Measurements from ENCODE around the gene ANGPTL4.
"Not testable (repeated sequence)": the region's sequence is repeated elsewhere in the genome, so short reads cannot be mapped to it uniquely, and the experiment has no call there.

The ANGPTL4 gene

DNA sequence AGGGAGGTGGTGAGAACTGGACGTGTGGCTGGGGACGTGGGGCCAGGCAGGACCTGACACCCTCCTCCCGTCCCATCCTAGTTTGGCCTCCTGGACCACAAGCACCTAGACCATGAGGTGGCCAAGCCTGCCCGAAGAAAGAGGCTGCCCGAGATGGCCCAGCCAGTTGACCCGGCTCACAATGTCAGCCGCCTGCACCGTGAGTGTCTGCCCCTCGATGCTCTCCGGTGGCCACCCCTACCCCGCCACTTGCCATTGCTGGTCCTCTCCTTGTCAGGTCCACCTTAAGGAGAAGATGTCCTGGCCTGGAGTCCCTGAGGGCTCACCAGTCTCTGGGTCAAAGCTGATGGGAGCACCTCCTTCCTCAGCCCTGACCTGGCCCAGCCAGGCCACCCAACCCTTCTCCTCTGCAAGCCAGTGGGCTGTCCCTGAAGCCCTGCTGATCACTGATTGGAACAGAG lies 2.2 kb downstream of the ANGPTL4 start:
- no peak for DNase-seq

DNA sequence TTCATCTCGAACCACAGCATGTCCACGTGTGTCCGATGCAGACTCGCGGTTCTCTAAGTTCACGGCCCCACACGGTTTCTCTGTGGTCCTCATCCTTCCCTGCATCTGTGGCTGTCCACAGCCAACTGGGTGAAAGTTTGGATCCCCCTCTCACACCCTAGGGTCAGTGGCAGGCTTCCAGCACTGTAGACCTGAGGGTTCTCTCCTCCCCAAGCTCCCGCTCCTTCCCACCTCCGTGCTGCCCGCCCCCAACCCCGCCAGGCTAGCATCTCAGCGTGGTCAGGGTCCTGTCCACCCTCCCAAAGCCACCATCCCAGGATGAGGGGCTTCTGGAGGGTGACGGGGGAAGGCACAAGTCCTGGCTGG lies 3.0 kb downstream of the ANGPTL4 start:
- DNase-seq: no peak

DNA sequence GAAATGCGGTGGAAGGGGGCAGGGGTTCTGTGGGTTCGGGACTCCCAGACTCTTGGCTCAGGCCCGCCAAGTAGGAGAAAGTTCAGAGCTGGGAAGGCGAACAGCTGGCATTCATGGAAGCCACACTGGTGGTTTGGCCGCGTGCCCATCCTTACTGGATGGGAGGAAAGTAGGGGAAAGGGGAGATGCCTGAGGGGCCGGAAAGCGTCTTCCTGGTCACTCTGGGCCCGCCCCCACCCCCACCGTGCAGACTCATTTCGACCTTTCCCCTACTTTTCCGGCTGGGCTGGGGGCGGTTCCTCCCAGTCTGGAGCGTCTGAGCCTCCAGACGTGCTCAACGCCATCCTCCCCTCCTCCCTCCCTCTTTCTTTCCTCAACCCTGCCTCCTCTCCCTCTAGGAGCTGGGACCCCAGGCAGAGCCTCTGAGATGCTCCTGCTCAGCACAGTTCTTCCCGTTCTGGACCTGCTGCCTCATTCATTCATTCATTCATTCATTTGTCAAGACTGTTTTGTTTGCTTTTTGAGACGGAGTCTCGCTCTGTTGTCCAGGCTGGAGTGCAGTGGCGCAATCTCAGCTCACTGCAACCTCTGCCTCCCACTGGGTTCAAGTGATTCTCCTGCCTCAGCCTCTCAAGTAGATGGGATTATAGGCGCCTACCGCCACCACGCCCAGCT lies 3.5 kb downstream of the ANGPTL4 start:
- DNase-seq: no peak

DNA sequence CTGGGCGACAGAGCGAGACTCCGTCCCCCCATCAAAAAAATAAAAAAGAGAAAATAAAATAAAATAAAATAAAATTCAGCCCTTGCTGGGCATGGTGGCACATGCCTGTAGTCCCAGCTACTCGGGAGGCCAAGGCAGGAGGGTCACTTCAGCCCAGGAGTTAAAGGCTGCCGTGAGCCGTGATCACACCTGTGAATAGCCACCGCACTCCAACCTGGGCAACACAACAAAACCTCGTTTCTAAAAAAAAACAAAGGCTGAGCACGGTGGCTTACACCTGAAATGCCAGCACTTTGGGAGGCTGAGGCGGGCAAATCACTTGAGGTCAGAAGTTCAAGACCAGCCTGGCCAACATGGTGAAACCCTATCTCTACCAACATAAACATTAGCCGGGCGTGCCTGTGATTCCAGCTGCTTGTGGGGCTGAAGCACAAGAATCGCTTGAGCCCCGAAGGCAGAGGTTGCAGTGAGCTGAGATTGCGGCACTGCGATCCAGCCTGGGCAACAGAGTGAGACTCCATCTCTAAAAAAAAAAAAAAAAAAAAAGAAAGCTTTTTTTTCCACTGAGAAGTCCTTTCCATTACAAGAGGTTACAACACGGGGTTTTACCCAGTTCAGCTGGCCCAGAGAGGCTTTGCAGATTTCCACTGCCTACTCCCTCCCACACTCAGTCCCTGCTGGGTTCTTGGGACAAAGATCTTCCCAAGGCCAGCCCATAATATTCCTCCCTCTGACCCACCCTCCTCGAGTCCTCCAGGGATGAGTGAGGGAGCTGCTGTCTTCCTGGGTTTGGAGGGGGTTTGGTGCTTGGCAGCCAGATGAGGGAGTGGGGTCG lies 6.4 kb downstream of the ANGPTL4 start:
- no peak for DNase-seq

DNA sequence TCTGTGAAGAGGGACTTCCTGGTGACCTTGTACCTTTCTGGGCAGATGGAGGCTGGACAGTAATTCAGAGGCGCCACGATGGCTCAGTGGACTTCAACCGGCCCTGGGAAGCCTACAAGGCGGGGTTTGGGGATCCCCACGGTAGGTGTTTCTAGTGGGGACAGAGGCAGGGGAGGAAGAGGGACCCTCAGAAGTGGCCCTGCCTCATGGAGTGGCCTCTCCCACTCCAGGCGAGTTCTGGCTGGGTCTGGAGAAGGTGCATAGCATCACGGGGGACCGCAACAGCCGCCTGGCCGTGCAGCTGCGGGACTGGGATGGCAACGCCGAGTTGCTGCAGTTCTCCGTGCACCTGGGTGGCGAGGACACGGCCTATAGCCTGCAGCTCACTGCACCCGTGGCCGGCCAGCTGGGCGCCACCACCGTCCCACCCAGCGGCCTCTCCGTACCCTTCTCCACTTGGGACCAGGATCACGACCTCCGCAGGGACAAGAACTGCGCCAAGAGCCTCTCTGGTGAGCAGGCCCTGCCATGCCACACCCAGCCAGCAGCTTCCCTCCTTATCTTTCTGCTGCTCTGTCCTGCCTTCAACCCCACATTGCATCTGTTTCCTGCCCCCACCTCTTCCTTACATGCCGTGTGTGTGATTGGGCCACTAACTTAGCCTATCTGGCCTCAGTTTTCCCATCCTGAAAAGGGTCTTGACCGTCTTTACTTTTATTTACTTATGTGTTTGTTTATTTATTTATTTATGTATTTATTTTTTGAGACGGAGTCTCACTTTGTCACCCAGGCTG lies 7.3 kb downstream of the ANGPTL4 start:
- no peak for DNase-seq

DNA sequence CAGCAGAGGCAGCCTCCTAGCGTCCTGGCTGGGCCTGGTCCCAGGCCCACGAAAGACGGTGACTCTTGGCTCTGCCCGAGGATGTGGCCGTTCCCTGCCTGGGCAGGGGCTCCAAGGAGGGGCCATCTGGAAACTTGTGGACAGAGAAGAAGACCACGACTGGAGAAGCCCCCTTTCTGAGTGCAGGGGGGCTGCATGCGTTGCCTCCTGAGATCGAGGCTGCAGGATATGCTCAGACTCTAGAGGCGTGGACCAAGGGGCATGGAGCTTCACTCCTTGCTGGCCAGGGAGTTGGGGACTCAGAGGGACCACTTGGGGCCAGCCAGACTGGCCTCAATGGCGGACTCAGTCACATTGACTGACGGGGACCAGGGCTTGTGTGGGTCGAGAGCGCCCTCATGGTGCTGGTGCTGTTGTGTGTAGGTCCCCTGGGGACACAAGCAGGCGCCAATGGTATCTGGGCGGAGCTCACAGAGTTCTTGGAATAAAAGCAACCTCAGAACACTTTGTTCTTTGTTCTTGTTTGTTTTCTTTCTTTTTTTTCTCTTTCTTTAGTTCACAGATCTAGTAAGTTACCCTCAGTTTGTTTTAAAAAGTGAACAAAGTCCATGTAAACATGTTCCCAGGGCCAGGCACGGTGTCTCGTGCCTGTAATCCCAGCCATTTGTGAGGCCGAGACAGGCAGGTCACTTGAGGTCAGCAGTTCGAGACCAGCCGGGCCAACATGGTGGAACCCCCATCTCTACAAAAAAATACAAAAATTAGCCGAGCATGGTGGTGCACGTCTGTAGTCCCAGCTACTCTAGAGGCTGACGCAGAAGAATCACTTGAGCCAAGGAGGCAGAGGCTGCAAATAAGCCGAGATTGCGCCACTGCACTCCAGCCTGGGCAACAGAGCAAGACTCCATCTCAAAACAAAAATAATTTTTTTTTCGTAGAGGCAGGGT lies 10.2 kb downstream of the ANGPTL4 start:
- DNase-seq: no peak

DNA sequence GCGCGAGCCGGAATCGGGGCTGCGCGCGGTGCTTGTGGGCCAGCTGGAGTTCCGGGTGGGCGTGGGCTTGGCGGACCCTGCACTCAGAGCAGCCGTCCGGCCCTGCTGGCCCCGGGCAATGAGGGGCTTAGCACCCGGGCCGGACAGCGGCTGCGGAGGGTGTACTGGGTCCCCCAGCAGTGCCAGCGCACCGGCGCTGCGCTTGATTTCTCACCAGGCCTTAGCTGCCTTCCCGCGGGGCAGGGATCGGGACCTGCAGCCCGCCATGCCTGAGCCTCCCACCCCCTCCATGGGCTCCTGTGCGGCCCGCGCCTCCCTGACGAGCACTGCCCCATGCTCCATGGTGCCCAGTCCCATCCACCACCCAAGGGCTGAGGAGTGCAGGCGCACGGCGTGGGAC lies 11.8 kb downstream of the ANGPTL4 start:
- DNase-seq: not testable (repeated sequence)

DNA sequence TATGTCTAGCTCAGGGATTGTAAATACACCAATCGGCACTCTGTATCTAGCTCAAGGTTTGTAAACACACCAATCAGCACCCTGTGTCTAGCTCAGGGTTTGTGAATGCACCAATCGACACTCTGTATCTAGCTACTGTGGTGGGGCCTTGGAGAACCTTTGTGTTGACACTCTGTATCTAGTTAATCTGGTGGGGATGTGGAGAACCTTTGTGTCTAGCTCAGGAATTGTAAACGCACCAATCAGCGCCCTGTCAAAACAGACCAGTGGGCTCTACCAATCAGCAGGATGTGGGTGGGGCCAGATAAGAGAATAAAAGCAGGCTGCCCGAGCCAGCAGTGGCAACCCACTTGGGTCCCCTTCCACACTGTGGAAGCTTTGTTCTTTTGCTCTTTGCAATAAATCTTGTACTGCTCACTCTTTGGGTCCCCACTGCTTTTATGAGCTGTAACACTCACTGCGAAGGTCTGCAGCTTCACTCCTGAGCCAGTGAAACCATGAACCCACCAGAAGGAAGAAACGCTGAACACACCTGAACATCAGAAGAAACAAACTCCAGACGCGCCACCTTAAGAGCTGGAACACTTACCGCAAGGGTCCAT lies 12.5 kb downstream of the ANGPTL4 start:
- not testable (repeated sequence) for DNase-seq

DNA sequence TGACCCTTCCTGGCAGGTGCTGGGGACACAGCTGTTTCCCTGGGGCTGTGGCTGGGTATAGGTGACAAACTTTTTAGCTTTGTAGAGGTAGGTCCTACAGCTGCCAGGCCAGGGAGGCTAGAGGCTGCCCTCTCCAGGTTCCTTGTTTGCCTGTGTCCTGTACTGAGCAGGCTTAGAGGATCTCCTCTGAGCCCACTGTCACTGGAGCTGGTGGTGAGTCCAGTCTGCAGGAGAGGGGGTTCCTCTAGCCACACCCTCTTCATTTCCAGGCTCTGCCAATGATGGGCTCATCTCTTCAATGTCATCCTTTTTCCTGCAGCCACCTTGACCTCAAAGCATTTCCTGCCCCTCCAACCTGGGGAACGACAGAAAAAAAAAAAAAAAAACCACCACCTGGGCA lies 13.6 kb downstream of the ANGPTL4 start:
- no peak for DNase-seq

DNA sequence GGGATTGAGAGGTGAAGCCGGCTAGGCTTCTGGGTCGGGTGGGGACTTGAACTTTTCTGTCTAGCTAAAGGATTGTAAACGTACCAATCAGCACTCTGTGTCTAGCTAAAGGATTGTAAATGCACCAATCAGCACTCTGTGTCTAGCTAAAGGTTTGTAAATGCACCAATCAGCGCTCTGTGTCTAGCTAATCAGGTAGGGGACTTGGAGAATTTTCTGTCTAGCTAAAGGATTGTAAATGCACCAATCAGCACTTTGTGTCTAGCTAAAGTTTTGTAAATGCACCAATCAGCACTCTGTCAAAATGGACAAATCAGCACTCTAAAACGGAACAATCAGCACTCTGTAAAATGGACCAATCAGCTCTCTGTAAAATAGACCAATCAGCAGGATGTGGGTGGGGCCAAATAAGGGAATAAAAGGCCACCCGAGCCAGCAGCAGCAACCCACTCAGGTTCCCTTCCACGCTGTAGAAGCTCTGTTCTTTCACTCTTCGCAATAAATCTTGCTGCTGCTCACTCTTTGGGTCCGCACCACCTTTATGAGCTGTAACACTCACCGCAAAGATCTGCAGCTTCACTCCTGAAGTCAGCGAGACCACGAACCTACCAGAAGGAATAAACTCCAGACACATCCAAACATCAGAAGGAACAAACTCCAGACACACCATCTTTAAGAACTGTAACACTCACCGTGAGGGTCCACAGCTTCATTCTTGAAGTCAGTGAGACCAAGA lies 15.4 kb downstream of the ANGPTL4 start:
- not testable (repeated sequence) for DNase-seq

DNA sequence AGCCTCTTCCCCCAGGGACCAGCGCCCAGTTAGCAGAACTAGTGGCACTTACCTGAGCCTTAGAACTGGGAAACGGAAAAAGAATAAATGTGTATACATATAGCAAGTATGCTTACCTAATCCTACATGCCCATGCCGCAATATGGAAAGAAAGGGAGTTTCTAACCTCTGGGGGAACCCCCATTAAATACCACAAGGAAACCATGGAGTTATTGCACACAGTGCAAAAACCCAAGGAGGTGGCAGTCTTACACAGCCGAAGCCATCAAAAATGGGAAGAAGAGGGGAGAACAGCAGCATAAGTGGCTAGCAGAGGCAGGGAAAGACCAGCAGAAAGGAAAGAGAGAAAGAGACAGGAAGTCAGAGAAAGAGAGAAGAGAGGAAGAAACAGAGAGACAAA lies 20.6 kb downstream of the ANGPTL4 start:
- not testable (repeated sequence) for DNase-seq

DNA sequence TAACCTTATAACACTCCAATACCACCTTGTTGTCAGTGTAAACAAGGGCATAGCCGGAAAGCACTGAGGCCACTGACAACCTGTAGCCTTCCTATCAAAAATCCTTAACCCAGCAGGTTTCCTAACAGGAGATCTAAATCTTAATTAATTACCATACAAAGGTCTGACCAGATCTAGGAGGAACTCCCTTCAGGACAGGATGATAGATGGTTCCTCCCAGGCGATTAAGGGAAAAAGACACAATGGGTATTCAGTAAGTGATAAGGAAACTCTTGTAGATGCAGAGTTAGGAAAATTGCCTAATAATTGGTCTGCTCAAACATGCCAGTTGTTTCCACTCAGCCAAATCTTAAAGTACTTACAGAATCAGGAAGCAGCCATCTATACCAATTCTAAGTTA lies 21.1 kb downstream of the ANGPTL4 start:
- not testable (repeated sequence) for DNase-seq

DNA sequence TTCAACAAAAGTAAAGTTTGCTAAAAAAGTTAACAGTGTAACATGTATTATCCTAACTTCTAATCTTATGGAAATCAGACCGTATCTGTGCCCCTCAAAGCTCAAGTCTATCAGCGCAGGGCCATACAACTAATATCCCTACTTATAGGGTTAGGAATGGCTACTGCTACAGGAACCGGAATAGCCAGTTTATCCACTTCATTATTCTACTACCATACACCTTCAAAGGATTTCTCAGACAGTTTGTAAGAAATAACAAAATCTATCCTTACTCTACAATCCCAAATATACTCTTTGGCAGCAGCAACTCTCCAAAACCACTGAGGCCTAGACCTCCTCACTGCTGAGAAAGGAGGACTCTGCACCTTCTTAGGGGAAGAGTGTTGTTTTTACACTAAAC lies 21.6 kb downstream of the ANGPTL4 start:
- not testable (repeated sequence) for DNase-seq

DNA sequence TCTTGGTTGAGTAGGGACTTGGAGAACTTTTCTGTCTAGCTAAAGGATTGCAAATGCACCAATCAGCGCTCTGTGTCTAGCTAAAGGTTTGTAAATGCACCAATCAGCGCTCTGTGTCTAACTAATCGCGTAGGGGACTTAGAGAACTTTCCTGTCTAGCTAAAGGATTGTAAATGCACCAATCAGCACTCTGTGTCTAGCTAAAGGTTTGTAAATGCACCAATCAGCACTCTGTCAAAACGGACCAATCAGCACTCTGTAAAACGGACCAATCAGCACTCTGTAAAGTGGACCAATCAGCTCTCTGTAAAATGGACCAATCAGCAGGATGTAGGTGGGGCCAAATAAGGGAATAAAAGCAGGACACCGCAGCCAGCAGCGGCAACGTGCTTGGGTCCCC lies 22.5 kb downstream of the ANGPTL4 start:
- not testable (repeated sequence) for DNase-seq

DNA sequence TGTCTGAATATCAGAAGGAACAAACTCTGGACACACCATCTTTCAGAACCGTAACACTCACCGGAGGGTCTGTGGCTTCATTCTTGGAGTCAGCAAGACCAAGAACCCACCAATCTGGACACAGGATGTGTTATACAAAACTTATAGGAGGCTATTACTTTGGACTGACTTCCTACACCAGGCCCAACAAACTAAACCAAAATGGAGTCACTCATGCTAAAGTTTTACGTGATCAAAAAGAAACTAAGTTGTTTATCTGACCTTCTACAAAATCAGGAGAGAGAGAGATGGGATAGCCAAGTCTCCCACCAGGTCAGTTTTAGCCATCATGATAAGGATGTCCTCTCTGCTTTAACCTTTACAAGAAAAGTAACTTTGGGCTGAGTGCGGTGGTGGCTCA lies 23.0 kb downstream of the ANGPTL4 start:
- DNase-seq: no peak

DNA sequence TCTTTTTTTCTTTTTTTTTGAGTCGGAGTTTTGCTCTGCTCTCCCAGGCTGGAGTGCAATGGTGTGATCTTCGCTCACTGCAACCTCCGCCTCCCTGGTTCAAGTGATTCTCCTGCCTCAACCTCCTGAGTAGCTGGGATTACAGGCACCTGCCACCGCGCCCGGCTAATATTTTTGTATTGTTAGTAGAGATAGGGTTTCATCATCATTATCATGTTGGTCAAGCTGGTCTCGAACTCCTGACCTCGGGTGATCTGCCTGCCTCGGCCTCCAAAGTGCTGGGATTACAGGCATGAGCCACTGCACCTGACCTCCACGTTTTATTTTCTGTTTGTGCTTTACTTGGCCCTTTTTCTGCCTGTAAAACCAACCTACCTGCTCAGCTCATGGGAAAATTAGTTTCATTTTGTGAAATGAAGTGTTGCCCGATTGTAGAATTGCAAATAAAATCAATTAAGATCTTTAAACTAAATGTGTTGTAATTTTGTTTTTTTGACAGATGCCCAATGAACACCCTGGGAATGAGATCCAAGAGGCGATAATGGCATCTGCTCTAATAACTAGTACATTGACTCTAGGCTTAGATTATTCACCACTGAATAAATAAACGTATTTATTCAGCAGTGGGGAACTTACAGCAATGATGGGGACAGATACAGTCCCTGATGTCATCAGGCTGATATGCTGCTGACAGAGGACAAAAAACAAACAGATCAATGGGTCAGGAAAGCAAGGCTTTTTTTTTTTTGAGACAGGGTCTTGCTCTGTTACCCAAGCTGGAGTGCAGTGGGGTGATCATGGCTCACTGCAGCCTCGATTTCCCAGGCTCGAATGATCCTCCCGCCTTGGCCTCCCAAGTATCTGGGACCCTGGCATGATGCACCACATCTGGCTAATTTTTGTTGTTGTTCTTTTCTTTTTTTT lies 24.0 kb downstream of the ANGPTL4 start:
- no peak for DNase-seq

DNA sequence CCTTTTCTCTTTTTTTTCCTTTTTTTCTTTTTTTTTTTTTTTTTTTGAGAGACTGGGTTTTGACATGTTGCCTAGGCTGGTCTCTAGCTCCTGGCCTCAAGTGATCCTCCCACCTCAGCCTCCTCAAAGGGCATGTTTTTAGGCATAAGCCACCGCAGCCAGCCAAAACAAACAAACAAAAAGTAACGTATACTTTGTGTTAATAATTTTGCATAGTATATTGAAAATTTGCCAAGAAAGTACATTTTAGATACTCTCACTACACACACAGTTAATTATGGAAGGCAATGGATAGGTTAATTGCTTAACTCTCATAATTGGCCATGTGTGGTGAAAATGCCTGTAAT lies 24.6 kb downstream of the ANGPTL4 start:
- no peak for DNase-seq

DNA sequence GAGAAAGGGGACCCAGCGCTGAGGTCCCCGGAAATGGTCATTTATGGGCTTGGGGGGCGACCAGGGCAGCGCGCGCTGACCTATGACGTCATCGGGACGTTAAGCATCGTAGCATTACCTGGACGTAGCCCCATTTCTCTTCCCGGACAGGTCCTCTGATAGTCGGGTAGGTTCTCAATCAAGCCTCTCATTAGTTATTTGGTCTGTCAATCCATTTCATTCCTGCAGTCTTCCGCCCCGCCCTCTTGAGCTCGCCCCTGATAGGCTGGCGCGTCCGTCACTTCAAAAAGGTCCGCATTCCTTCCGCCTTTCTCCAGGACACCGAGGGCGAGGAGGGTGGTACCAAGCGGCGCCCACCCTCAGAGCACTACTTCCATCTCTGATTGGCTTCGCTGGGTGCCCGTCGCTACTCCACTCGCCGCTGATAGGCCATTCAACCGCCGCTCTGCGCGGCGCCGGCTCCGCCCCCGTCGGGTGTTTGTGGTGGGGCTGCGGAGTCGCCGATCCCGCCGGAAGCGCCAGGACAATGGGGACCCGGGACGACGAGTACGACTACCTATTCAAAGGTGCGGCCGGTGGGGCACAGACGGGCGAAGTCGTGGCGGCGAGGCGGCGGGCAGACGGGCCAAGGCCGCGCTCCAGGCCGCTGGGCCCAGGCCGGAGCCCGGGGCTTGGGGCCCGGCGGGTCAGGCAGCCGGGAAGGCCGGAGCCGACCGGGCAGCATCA lies 26.1 kb downstream of the ANGPTL4 start, which contains the start of gene RAB11B:
Gene RAB11B, plus strand, starts transcription at position 470 of the 726 bp plus-strand sequence. Its CDS starts 57 bp downstream, at position 527.
- DNase-seq: peak; percentile 88

DNA sequence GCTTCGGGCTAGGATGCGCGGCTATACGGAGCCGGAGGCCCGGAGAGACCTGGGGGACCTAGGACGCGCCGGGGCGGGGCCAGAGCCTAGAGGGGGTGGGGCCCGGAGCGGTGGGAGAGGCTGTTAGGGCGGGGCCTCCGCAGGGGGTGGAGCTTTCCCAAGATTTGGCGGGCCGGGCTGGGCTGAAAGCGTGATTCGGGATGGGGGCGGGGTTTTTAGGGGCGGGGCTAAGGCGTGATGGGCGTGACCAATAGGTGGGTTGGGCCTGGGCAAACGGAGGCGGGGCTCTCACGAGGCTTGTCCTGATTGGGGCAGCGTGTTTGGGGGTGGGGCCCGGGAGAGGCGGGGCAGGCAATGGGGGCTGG lies 26.6 kb downstream of the ANGPTL4 start:
- DNase-seq: peak; percentile 8
